ENCODE data around the gene CRISP1.

DNA sequence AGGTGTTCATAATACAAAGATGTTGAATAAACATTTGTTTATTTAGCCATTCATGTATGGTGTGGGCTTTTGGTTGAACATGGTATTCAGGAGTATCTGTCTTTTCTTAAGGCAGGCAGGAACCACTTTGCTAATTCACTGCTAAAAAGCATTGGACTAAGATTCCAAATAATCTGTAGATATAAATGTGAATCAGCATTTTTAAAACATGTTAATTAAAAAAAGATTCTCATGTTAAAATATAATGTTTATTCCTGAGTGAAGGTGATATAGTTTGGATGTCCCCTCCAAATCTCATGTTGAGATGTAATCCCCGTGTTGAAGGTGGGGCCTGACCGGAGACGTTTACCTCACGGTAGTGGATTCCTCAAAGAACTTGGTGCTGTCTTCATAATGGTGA, 19.3 kb downstream of the CRISP1 start:
- TF ChIP-seq, protein P1, sequence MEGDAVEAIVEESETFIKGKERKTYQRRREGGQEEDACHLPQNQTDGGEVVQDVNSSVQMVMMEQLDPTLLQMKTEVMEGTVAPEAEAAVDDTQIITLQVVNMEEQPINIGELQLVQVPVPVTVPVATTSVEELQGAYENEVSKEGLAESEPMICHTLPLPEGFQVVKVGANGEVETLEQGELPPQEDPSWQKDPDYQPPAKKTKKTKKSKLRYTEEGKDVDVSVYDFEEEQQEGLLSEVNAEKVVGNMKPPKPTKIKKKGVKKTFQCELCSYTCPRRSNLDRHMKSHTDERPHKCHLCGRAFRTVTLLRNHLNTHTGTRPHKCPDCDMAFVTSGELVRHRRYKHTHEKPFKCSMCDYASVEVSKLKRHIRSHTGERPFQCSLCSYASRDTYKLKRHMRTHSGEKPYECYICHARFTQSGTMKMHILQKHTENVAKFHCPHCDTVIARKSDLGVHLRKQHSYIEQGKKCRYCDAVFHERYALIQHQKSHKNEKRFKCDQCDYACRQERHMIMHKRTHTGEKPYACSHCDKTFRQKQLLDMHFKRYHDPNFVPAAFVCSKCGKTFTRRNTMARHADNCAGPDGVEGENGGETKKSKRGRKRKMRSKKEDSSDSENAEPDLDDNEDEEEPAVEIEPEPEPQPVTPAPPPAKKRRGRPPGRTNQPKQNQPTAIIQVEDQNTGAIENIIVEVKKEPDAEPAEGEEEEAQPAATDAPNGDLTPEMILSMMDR (IDR thresholded peaks at IDR 0.05), result no peak
- TF ChIP-seq POLR2A (IDR thresholded peaks at IDR 0.05), result no peak

Data from lower leg skin (tissue), 3 donors.